GM18498 (cell line): ENCODE data around the gene IL2RA.

ENCODE experiments used
- ATAC-seq: cut with Tn5 transposase; IDR thresholded peaks from one replicate; pipeline ENCODE4 v1.9.1; 2021; ENCODE audit warnings: mild to moderate bottlenecking, moderate library complexity; ENCODE audit not compliant: unreplicated experiment

The IL2RA gene

DNA sequence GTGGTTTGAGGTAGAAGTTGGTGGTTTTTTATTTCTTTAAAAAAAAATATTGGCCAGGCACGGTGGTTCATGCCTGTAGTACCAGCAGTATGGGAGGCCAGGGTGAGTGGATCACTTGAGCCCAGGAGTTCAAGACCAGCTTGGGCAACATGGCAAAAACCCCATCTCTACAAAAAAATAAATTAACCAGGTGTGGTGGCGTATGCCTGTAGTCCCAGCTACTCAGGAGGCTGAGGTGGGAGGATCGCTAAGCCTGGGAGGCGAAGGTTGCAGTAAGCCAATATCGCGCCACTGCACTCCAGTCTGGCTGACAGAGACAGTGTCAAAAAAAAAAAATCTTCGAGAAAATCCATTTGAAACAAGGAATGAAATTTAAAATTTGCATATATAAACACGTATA is 1.1 kb downstream of the IL2RA start:
- ATAC-seq, result no peak

DNA sequence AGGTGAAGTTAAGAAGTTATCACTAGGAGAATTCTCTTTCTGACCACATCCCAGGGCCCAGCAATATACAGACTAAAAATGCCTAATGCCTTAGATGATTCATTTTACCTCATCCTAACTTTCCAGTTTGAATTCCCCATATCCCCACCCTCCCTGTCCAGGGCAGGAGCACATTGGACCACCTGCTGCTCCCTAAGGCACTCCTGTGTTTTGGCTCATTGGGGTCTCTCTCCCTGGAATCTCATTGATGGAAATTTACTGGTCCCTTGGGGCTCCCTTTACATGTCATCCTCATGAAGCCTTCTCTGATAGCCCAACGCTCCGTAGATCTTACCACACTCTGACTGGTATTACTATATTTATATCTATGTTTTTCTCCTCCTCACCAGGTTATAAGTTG is 2.7 kb downstream of the IL2RA start:
- ATAC-seq, result no peak

DNA sequence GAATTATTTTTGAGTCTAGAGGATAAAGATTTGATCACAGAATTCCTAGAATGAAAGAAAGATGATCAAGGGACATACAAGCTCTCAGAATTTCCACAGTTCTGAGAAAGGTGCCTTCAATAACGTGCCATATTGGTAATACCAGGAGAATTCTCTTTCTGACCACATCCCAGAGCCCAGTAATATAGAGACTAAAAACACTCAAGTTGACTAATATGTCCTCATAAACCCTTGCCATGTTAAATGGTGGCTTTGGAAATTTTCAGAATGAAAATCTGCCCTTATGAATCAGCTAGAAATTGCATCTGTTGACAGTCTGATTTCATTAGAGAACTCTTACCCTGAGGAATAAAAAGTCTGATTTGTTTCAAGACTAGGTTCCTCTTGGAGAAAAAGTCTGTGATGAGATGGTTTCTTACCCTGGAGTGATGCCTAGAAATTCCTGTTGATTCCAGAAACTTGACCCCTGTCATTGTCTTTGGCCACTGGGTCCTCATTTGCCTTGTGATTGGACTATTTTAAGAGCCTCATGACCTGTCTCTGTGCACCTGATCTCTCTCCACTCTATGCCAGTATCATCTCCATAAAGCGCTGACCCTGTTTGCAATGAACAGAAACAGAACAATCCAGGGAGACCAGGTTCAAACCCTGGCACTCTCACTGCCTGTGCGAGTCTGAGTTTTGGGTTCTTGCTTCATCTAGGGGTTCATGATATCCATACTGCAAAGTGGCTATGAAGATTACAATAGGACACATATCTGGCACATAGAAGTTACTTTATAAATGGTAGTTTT is 3.3 kb downstream of the IL2RA start:
- ATAC-seq, result no peak

DNA sequence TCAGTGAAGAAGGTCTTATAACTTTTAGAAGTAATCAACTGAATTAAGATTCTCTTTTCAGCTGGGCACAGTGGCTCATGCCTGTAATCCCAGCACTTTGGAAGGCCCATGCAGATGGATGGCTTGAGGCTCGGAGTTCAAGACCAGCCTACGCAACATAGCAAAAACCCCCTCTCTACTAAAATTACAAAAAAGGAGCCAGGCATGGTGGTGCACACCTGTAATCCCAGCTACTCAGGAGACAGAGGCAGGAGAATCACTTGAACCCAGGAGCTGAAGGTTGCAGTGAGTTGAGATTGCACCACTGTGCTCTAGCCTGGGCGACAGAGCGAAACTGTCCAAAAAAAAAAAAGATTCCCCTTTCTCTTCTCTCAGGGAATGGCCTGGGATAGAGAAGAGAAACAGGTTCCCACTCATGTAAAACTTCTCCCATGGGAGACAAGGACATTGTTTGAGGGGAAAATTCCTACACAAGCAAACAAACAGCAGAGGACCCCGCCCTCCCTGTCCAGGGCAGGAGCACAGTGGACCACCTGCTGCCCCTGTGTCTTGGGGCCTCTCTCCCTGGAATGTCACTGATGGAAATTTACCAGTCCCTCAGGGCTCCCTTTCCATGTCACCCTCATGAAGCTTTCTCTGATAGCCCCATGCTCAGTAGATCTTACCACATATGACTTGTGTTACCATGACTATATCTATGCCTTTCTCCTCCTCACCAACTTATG is 5.6 kb downstream of the IL2RA start:
- no peak for ATAC-seq

DNA sequence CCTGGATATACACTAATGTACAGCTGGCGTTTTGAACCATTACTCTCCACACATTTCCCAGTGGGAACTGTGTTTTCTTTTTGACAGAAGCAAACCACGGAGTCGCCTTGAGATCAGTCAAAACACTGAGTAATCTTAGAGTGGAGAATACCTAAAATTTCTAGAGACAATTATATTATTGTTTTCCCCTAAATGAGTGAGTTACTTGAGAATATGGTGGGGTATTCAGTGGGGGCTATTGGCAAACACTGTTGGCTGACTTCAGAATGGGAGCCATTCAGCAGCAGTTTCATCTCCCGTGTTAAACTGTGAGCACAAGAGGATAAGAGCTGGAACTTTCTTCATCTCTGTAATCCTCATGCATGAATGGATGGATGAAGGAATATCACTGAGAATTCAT is 6.2 kb downstream of the IL2RA start:
- no peak for ATAC-seq

DNA sequence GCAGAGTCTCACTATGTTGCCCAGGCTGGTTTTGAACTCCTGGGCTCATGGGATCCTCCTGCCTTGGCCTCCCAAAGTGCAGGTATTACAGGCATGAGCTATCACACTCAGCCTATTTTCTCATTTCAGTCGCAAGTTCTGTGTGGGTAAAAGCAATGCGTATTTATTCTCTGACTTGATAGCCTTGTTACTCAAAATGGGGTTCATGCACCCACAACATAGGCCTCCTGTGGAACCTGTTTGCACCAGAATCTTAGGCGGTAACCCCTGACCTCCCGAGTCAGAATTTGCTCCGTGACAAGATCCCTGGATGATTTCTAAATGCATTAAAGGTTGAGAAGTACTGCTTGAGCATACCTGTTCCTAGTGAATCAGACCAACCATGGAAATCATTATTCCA is 7.3 kb downstream of the IL2RA start:
- ATAC-seq, result no peak

DNA sequence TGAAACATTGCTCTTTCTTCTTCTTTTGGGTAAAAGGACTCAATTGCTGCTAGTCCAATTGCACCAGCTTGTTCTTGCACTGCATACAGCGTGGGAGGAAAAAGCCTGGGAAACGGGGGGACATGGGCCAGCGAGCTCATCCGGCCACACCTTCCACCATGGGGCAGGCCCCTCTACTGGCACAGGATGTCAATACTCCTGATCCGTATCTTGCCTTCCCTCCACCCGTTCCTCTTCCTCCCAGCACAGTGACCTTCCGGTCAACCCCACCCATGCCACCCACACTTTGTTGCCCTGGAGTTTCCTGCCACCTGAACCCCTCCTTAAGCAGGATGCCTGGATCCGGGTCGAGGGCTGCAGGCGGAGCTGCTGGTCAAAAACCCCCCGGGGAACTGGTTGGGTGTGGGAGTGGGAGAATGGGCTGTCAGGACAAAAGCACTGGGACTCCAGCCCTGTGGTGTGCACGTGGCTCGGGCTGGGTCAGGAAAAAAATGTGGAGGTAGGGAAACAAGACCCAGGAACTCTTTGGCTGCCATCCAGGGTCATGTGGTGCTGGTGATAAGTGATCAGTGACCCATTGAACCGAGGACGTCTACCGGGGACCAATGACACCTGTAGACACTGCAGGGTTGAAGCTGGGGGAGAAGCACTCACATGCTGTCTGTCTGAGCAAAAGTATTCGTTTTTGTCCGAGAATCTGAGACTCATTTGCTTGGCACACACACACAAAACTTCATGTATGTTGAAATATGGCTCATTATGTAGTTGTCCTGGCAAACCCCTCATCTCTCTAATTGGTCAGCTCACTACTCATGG is 8.1 kb downstream of the IL2RA start:
- no peak for ATAC-seq

DNA sequence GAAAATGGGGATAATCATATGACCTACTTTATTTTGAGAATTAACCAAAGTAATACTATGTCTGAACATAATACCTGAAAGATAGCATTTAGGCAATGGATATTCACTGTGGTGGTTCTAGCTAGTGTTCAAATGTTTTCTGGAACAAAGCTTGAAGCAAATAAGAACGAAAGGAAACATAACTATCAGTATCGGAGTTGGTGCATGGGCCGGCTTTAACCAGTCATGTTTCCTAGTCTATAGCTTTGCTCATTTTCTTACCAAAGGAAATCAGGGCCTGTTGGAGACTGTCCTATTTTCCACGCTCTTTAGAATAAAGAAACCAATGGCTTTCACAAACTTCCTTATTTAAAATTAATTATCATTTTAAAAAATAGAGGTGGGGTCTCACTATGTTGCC is 8.9 kb downstream of the IL2RA start:
- ATAC-seq, result no peak

DNA sequence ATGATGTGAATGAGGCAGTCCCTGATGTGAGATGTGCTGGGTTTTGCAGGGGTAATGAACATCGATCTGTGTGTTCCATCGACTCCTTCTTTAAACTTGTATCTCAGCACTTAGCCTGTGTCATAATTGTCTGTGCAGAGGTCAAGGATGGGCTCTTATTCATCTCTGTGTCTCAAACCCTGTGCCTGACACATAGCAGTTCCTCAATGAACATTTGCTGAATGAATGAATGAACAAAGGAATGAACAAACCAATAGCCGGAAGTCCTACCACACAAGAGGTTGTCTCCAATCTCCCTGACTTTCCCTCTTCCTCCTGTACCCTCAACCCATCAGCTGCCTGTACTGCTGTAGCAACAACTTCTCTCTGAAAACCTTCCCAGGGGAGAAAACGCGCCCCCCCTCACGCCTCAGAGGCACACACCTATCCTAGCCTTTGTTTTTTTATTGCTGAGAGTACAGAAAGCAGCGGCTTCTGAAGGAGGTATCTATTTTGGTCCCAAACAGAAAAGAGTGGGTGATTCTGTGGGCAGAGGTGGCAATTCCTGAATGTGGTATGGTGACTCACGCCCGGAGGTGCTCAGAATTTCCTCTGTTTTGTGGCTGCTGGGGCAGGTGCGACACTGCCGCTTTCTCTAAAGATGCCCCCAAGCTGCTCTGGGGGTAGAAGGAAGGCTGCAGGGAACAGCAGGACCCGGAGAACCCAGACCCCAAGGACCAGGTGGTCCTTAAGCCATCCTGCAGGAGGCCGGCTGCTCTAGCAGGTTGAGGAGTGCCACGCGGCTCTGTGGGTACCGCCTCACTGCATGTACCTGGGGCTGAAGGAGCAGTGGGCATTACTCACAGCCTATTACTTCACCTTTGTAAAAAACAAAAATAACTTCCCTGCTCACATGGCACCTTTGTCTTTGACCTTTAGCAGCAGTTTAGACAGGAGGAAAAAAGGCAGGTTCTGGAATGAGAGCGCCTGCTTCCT is 9.6 kb downstream of the IL2RA start:
- peak; percentile 33 for ATAC-seq

DNA sequence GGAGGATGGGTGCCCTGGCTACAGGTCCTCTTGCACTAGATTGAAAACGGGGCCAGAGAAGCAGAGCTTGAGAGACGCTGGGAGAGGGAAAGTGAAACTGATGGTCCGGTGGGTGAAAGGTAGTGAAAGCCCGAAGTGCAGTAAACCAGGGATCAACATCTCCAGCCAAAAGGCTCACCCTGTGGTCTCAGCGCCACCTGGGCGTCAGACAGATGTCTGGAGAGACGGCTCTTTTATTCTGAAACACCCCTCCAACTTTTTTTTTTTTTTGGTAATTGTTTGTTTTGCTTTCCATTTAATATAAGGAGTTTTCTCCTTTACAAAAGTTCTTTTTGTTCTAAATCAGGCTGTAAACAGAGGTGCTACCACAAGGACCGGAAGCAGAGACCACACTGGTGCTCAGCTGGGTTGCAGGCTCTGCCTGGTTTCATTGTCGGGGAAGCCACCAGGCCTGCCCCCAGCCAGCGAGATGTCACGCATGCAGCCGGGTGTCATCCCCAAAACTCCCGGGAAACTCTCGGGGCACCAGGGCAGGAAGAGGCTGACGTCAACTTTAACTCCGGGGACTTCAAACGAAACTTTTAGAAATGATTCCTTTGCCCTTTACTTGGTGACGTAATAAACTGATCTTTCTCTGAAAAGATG is 11.2 kb downstream of the IL2RA start:
- ATAC-seq, result peak; percentile 70

DNA sequence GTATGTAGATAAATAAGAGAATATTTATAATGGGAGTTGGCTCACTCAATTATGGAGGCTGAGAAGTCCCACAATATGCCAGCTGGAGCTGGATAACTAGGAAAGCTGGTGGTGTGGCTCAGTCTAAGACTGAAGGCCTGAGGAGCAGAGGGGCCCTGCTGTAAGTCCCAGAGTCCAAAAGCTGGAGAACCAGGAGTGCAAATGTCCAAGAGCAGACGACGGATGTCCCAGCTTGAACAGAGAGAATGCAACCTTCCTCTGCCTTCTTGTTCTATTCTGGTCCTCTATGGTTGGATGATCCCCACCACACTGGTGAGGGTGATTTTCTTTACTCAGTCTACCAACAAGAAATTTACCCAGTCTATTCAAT is 13.2 kb downstream of the IL2RA start:
- no peak for ATAC-seq

DNA sequence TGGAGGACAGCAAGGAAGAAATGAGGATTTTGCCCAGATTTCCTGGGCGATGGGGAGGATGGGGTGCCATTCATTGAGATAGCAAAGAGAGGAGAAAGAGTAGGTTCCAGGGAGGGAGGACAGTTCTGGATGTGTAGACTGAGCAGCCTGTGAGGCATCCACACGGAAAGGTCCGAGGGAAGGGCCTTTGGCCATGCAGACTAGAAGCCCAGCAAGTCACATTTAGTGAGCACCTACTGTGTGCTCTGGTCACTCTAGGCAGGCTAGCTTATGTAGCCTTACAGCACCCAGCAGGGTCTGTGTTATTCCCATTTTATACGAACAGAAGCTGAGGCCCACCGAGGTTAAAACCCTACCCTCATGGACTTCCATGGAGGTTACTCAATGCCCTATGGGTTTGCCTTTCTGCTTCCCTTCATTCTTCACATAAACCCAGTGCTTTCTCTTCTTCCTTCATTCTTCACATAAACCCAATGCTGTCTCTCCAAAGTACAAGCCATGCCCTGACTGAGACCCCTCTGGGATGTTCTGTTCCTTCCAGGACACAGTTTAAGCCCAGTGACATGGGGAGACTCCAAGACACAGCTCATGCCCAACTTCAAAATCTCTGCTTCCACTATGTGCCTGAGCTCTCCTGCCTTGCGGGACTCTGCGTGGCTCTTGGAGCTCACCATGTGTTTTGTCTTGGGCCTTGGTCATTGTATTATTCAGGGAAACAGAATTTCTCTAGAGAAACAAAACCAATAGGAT is 13.7 kb downstream of the IL2RA start:
- ATAC-seq, result no peak

DNA sequence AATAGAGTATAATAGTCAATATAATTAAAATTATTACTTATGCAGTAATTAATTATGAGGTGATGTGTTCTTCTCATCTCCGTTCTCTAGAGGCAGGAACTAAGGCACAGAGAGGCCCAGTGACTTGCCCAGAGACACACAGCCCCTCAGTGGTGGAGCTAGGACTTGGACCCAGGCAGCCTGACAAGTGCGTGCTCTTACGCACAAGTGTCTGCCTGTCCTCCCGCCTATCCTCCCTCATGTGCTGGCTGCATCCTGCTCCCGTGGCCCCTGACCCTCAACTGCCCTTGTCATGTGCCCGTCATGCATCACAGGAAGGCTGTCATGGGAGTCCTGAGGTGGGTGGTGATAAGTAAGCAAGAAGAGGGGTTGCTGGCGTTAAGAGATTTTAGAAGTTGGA is 14.3 kb downstream of the IL2RA start:
- no peak for ATAC-seq

DNA sequence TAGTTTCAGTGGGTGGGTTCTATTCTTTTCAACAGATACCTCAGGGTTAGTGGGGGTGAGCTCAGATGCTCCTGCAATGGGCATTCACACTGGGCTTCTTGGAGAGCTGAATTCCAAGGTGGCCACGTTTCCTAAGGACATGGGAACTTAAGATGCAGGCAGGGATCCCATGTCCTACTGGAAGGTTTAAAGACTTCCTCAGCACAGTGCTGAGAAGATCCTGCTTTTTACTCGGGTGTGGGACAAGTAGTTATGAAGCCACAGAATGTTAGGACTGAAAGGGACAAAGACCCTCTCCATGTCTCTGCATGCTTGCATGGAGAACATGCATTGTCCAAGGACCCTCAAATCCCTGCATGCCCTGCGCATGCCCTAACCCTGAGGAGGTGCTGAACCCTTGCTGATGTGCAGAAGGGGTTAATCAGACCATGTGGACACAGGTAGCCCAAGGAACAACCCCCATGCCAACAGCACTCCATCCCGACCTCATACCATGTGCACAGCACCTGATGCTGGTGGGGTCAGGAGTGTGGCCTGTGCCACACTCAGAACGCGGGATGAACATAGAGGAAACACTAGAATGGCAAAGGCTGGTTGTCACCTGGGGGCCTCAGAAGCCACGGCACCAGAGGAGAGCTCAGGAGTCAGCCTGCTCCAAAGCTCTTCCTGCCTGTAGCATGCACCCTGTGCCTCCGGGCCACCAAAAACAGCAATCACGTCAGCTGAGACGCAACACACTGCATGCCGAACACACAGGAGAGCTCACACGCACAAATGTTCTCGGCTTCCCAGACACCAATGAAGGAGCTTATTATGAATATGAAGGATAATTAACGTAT is 15.2 kb downstream of the IL2RA start:
- ATAC-seq, result no peak

DNA sequence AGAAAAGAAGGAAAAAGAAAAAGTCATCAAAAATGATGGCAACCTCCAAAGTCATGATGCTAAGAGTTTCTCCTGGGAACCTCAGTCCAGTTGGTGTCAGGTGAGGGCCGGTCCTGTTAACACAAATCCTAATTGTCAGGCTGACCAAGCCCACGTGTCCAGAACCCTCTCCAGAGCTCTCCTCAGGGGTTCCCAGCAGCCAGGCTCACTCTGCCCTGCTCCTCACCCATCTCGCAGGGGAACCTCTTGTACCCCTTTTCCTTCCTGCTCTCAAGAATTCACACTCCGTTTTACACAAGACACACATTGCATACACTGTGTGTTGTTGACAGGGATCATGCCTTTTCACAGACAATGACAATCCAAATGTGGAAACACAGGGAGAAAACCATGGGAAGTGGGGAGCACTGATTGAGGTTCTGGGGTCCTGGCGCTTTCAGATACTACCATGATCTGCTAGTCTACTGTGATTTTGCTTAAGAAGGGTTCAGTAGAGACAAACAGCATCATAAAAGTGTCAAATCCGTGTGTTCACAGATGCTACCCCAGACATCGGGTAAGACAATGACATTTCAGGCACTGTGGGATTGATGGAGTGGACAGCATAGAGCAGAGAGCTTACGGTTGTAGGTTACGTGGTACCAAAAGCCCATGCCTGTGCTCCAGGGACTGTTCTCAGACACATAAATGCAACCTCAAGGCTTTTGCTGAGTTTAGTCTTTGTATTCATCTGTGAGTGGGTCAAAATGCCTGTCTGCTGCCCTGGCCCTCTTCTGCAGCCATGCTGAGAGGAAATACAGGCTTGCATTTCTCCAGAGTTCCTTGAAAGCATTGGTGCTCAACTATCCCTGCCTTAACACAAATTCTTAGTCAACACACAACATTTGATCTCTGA is 16.0 kb downstream of the IL2RA start:
- no peak for ATAC-seq

DNA sequence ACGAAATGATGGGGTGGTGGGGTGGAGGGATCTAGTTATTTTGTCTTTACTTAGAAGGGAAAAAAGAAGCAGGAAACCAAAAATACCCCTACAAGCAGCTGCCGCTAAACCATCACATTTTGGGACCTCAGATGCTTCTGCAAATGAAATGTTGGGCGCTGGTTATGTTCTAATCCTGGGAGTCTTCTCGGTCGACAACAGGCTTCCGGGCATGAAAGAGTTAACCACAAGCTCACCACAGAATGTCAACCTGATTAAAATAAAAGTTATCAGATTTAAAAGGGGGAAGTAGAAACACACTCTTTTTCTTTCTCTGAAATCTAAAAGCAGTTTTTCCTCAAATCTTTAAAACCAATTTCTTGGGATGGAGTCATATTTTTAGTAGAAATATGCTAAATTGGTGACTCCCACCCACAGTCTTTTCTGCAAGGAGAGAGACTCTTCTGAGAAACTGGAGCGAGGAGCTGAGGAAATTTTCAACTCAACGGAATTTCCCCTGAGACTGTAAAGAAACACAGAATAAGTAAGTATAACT is 16.8 kb downstream of the IL2RA start:
- no peak for ATAC-seq

DNA sequence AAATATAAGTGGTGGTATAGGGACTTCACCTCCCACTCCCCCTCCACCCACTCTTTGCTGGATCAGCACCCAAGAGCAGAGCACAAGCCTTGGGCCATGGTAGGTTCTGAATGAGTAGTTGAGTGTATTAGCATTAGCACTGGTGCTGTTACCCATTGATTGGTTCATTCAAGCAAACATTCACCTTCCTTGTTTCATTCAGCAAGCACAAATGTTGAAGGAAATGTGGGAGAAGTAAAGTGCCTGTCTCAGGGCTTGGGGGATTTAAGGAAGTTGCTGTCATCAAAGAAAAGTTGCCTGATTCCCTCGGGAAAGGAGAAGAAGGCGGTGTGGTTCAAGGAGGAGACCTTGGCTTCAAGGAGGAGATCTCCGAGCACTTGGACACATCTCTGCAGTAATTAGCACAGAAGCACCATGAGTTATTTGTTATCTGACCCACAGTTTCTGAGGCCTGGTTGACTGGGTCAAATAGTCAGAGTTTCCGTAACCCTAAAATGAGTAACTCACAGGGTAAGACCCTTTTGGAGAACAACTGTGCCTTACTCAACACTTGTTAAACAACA is 17.3 kb downstream of the IL2RA start:
- ATAC-seq, result no peak
